Coronary artery (tissue), 2 donors: Measurements from ENCODE around the gene PIP5K1B.

Experiments used
- DNase-seq: peaks from one replicate; pipeline ENCODE4 v3.0.0-alpha.2; 2017; ENCODE audit warnings: low spot score
- H3K27ac ChIP-seq, 2 donors: fragments of 200-600 bp; sonication (generic); one replicate each; pipeline ENCODE4 v1.5.1; 2016 to 2019
- H3K4me3 ChIP-seq: fragments of 200-600 bp; sonication (generic); 2 replicates; pipeline ENCODE4 v1.5.1; 2016; ENCODE audit warnings: mild to moderate bottlenecking, moderate library complexity
- CTCF ChIP-seq: fragments of 200-600 bp; sonication (generic); IDR thresholded peaks from one replicate; pipeline ENCODE4 v1.5.1; 2019; ENCODE audit warnings: antibody characterized with exemption

PIP5K1B gene

GRCh38 chr9:68704814-68705530 is at the start of gene PIP5K1B:
Gene PIP5K1B (plus strand): TSS chr9:68705240. CDS start chr9:68822615, 117,375 bp downstream.
- peak within 1 kb of the TSS; percentile 82 for H3K4me3 ChIP-seq
- H3K27ac ChIP-seq: peak within 1 kb of the TSS; percentile 59 to 91
- TF ChIP-seq CTCF: no peak
- DNase-seq: peak; percentile 79

GRCh38 chr9:68664036-68664435 is 41.0 kb upstream of the PIP5K1B start:
- TF ChIP-seq CTCF: no peak
- DNase-seq: no peak

GRCh38 chr9:68668127-68668526 is 36.9 kb upstream of the PIP5K1B start:
- no peak for TF ChIP-seq CTCF
- no peak for DNase-seq

More at GRCh38 chr9:68664036-68664435, 41.0 kb upstream of the PIP5K1B start:
- H3K4me3 ChIP-seq: no peak overlapping the region
- H3K27ac ChIP-seq: no peak overlapping the region

GRCh38 chr9:68669218-68669617 is 35.8 kb upstream of the PIP5K1B start:
- H3K27ac ChIP-seq: no peak overlapping the region
- TF ChIP-seq CTCF: no peak
- H3K4me3 ChIP-seq: no peak overlapping the region
- DNase-seq: no peak

More at GRCh38 chr9:68668127-68668526, 36.9 kb upstream of the PIP5K1B start:
- Histone ChIP-seq H3K27ac (no peak overlapping the region), H3K4me3 (no peak overlapping the region)

GRCh38 chr9:68672215-68672614 is 32.8 kb upstream of the PIP5K1B start:
- no peak overlapping the region for H3K27ac ChIP-seq
- TF ChIP-seq CTCF: no peak
- DNase-seq: no peak
- no peak overlapping the region for H3K4me3 ChIP-seq

- no peak for TF ChIP-seq CTCF
- Histone ChIP-seq H3K27ac (no peak overlapping the region), H3K4me3 (no peak overlapping the region)
- DNase-seq: no peak
Observed at GRCh38 chr9:68672625-68673024, 32.4 kb upstream of the PIP5K1B start.

GRCh38 chr9:68678430-68678829 is 26.6 kb upstream of the PIP5K1B start:
- H3K4me3 ChIP-seq: no peak overlapping the region
- no peak overlapping the region for H3K27ac ChIP-seq
- no peak for TF ChIP-seq CTCF
- no peak for DNase-seq
